HT-29 (cell line): ENCODE data around the gene CRYZ. TPM values are rescaled to one million over a fixed set of nuclear protein-coding genes. Genes with fewer than 3 reads are reported as not detected.
"Not testable (repeated sequence)": the region's sequence is repeated elsewhere in the genome, so short reads cannot be mapped to it uniquely, and the experiment has no call there.

ENCODE experiments used
- DNase-seq: peaks from one replicate; pipeline ENCODE4 v3.0.0-alpha.2; 2015; ENCODE audit warnings: low spot score
- total RNA-seq: library from RNA; depleted of rRNA; stranded (reverse); fragments of >200 nt; shearing (Covaris generic); gene quantifications from 2 replicates; pipeline ENCODE4 v1.2.3, GENCODE V29; 2014; rRNA removed

CRYZ gene
- total RNA-seq, 1 experiment from 2014 or later = 66.0 TPM

GRCh38 chr1:74681851-74682250 is 51.0 kb downstream of the CRYZ start:
- no peak for DNase-seq

GRCh38 chr1:74681449-74681848 is 51.4 kb downstream of the CRYZ start:
- no peak for DNase-seq

- no peak for DNase-seq
Observed at GRCh38 chr1:74681001-74681400, 51.8 kb downstream of the CRYZ start.

- DNase-seq = no peak
Observed at GRCh38 chr1:74679811-74680210, 53.0 kb downstream of the CRYZ start.

- DNase-seq = no peak
Observed at GRCh38 chr1:74677926-74678325, 54.9 kb downstream of the CRYZ start.

- DNase-seq = no peak
Observed at GRCh38 chr1:74674278-74675048, 58.4 kb downstream of the CRYZ start.

GRCh38 chr1:74673351-74674111 is 59.3 kb downstream of the CRYZ start, which contains the start of gene ERICH3:
Gene ERICH3, minus strand, starts transcription at chr1:74673792. Its CDS starts 273 bp downstream, at chr1:74673519.
- no peak for DNase-seq

- not testable (repeated sequence) for DNase-seq
Observed at GRCh38 chr1:74670866-74671265, 62.0 kb downstream of the CRYZ start.

Other genes with a start within 250 kb of the CRYZ start
- 0.05 TPM in 1 of 2 replicates, not detected in the other for gene LRRC53, start 220.4 kb downstream of the CRYZ start, total RNA-seq
- not detected in 2 replicates for gene ERICH3, start 59.3 kb downstream of the CRYZ start, total RNA-seq
- 7.7 and 10.8 TPM in 2 replicates for gene TYW3, start 102 bp upstream of the CRYZ start, total RNA-seq